NCI-H510A (cell line): ENCODE results near the gene CYP2D6.
"Not testable (repeated sequence)": the region's sequence is repeated elsewhere in the genome, so short reads cannot be mapped to it uniquely, and the experiment has no call there.

Experiments used
- DNase-seq: peaks from one replicate; lab custom pipeline; 2025; lab: John Stamatoyannopoulos, UW

The CYP2D6 gene

DNA sequence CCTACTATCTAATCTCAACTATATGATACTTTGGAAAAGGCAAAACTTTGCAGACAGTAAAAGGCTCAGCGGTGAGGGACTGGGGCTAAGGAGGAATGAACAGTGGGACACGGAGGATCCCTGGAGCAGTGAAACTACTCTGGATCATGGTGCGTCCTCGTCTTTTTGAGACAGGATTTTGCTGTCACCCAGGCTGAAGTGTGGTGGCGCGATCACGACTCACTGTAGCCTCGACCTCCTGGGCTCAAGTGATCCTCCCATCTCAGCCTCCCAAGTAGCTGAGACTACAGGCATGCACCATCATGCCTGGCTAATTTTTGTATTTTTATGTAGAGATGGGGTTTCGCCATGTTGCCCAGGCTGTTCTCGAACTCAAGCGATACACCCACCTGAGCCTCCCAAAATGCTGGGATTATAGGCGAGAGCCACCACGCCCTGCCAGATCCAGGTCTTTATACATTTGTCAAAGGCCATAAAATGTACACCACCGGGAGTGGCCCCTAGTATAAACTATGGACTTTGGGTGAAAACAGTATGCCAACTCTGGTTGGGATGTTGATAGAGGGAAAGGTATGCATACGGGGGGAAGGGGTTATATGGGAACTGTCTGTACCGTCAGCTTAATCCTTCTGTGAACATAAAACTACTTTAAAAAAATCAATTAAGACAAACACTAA, 28.0 kb upstream of the CYP2D6 start:
- no peak for DNase-seq

DNA sequence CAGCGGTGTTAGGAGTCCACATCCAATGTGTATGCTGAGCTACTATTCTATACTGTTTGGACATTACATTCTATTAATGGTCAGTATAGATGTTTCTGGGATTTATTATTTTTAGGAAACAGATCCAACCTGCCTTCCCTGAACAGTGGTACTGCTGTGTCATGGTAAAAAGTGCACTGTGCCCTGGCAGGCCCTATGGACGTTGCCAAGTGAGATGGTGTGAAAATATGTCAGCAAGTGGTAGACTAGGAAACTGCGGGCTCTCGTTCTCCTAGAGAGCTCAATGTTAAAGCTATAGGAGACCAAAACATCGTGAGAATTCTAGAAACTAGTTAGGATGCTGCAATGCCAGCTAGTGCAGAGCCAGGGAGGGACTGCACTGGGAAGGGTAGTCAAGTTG, 26.0 kb upstream of the CYP2D6 start:
- DNase-seq, result no peak

DNA sequence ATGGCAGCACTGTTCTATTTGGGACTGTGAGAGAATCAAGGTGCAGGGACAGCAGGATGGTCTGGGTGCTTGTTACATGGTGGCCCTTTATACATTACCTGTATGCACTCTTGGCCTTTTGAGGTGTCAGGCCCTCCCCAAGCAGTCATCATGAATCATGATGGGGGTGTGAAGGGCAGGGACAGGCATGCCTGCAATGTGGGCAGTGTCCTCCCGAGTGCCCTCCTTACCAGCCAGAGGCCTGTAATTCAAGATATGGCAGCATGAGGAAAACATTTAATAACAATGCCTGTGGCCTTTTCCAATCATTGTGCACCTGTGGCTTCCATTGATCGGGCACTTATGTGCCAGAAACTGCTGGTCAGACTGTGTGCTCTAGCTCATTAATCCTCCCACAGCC, 25.5 kb upstream of the CYP2D6 start:
- no peak for DNase-seq

DNA sequence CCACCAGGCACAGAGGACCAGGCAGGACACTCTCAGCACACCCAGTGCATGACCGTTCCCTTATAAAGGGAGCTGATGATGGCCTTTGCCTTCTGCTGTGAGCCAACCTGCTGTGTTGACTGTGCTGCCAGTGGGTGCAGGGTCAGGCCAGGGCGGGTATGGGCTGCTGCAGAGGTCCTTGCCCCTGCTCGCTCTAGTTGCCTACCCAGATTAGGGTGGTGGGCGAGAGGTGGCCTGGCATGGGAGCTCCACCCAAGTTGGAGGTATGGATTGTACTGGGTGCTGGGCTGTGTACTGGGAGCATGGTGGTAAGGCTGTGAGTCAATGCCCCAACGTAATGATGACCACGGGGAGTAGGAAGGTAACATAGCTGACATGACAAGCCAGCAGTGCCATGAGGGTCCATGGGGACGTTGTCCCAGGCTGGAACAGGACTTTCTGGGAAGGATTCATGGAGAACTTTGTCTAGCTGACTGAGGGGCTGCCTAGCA, 24.5 kb upstream of the CYP2D6 start:
- DNase-seq, result no peak

DNA sequence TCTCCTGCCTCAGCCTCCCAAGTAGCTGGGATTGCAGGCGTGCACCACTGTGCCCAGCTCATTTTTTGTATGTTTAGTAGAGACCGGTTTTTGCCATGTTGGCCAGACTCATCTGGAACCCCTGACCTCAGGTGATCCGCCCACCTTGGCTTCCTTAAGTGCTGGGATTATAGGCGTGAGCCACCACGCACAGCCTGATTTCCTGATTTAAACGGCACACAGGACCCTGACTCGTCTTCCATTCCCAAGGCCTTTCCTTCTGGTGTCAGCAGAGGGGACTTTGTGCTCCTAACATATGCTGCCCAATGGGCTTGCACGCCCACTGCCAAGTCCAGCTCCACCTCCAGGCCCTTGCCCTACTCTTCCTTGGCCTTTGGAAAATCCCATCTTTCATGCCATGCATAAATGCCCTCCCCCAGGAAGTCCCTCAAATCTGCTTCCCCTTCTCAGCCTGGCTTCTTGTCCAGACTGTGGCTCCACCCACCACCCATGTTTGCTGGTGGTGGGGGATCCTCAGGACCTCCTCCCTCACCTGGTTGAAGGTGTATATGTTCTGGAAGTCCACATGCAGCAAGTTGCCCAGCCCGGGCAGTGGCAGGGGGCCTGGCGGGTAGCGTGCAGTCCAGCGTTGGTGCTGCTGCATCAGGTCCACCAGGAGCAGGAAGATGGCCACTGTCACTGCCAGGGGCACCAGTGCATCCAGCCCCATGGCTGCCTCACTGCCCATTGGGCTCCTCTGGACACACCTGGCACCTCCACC, 23.9 kb upstream of the CYP2D6 start:
- DNase-seq, result no peak

DNA sequence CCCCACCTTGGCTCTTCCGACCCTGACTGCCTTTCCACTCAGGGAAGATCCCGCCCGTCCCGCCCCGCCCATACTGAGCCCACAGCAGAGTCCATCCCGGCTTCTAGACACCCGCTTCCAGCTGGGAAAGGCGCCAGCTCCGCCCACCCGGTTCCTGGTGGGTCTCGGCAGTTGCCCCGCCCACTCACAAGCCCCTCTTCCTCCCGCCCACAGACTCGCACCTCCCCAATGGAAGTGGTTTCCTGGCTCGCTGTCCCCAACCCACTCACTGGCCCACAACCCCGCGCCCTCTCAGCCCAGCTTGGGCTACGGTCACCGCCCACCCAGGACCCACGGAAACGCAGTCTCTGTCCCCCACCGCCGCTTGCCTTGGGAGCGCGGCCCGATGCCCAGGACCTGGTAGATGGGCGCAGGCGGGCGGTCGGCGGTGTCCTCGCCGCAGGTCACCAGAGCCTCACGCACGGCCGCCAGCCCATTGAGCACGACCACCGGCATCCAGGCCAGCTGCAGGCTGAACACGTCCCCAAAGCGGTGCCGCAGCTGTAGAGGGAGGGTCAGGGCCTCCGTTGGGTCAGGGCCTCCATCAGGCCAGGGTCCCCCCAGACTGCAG, 22.2 kb upstream of the CYP2D6 start:
- no peak for DNase-seq

DNA sequence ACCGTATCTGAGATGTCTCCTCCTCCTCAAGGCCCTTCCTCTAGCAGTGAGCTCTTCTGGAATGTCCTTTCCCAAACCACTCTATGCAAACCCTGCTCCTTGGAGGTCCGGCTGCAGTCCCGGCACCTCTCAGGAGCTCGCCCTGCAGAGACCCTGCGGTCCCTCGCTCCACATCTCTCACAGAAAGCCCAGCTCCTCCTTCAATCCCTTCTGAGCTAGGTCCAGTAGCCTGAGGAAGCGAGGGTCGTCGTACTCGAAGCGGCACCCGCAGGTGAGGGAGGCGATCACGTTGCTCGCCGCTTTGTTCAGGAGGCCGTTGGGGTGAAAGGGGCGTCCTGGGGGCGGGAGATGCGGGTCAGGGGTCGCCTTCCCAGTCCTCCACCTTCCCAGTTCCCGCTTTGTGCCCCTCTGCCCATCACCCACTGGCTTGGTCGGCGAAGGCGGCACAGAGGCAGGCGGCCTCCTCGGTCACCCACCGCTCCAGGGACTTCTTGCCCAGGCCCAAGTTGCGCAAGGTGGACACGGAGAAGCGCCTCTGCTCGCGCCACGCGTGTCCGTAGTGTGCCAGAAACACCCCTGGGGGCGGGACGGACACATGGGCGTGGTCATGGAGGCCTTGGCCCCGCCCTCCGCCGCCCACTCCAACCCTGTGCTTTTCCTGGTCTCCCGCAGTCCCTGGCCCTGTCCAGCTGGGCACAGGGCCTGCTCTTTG, 21.5 kb upstream of the CYP2D6 start:
- DNase-seq, result no peak

DNA sequence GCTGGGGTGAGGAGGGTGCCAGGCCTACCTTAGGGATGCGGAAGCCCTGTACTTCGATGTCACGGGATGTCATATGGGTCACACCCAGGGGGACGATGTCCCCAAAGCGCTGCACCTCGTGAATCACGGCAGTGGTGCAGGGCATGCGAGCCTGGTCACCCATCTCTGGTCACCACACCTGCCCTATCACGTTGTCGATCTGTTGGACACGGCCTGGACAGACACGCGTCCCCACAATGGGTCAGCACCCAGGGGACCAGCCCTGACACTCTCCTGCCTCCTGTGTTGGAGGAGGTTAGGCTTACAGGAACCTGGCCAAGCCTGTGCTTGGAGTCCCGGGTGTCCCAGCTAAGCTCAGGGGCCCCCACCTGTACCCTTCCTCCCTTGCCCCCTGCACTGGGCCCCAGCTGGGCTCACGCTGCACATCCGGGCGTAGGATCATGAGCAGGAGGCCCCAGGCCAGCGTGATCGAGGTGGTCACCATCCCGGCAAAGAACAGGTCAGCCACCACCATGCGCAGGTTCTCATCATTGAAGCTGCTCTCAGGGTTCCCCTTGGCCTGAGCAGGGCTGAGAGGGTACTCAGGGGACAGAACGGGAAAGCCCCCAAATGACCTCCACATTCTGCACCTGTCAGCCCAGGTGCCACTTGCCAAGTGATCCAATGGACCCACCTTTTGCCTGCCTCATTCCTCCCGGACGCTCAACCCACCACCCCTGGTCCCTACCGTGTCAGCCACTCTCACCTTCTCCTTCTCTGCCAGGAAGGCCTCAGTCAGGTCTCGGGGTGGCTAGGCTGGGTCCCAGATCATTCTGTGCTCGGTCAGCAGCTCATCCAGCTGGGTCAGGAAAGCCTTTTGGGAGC, 20.3 kb upstream of the CYP2D6 start:
- DNase-seq, result no peak

DNA sequence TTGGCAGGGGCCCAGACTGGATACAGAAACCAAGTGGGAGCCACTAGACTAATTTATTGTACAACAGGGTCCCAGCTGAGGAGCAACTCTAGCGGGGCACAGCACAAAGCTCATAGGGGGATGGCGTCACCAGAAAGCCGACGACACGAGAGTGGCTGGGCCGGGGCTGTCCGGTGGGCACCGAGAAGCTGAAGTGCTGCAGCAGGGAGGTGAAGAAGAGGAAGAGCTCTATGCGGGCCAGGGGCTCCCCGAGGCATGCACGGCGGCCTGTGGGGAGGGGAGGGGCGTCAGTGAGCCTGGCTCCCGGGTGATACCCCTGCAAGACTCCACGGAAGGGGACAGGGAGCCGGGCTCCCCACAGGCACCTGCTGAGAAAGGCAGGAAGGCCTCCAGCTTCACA, 19.2 kb upstream of the CYP2D6 start:
- not testable (repeated sequence) for DNase-seq

DNA sequence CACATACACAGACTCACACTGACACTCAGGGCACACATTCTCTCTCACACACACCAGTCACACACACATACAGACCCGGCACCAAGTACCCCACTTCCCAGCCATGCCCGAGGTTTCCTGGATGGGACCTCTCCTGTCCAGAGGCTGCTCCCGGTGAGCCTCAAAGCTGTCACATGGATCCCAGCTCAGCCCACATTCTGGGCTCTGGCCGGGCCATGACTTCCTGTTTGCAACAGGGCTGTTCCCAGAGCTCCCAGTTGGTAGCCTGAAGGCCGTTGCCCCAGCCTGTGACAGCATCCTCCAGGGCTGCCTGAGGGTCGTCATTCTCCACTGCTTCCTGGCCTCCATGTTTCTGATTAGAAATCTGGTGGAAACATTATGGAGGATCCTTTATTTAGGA, 14.6 kb upstream of the CYP2D6 start:
- no peak for DNase-seq

DNA sequence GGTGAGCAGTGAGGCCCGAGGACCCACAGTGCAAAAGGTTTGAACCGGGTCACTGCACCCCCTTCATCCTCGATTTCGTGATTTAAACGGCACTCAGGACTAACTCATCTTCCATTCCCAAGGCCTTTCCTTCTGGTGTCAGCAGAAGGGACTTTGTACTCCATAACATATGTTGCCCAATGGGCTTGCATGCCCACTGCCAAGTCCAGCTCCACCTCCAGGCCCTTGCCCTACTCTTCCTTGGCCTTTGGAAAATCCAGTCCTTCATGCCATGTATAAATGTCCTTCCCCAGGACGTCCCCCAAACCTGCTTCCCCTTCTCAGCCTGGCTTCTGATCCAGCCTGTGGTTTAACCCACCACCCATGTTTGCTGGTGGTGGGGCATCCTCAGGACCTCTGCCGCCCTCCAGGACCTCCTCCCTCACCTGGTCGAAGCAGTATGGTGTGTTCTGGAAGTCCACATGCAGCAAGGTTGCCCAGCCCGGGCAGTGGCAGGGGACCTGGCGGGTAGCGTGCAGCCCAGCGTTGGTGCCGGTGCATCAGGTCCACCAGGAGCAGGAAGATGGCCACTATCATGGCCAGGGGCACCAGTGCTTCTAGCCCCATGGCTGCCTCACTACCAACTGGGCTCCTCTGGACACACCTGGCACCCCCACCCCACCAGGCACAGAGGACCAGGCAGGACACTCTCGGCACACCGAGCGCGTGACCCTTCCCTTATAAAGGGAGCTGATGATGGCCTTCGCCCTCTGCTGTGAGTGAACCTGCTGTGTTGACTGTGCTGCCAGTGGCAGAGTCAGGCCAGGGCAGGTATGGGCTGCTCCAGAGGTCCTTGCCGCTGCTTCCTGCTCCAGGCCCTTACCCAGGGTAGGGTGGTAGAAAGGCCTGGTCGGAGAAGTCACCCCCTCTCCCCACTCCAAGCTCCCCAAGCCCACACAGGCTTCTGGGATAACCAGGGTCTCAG, 13.5 kb upstream of the CYP2D6 start:
- not testable (repeated sequence) for DNase-seq

DNA sequence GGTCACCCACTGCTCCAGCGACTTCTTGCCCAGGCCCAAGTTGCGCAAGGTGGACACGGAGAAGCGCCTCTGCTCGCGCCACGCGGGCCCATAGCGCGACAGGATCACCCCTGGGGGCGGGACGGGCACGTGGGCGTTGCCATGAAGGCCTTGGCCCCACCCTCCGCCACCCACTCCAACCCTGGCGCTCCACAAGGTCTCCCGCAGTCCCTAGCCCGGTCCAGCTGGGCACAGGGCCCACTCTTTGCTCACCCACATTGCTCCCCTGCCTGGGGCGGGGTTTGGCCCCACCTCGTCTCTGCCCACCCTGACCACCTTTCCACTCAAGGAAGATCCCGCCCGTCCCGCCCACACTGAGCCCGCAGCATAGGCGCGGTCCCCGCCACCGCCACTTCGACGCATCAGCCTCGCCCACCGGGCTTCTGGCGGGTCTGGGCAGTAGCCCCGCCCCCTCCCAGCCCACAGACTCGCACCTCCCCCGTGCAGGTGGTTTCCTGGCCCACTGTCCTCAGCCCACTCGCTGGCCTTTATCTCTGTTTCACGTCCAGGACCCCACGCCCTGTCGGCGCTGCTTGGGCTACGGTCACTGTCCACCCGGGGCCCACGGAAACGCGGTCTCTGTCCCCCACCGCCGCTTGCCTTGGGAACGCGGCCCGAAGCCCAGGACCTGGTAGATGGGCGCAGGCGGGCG, 12.3 kb upstream of the CYP2D6 start:
- DNase-seq, result no peak

DNA sequence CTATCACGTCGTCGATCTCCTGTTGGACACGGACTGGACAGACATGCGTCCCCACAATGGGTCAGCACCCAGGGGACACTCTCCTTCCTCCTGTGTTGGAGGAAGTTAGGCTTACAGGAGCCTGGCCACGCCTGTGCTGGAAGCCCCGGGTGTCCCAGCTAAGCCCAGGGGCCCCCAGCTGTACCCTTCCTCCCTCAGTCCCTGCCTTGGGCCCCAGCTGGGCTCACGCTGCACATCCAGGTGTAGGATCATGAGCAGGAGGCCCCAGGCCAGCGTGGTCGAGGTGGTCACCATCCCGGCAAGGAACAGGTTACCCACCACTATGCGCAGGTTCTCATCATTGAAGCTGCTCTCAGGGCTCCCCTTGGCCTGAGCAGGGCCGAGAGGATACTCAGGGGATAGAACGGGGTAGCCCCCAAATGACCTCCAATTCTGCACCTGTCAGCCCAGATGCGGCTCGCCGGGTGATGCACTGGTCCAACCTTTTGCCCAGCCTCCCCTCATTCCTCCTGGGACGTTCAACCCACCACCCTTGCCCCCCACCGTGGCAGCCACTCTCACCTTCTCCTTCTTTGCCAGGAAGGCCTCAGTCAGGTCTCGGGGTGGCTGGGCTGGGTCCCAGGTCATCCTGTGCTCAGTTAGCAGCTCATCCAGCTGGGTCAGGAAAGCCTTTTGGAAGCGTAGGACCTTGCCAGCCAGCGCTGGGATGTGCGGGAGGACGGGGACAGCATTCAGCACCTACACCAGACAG, 10.9 kb upstream of the CYP2D6 start:
- not testable (repeated sequence) for DNase-seq

DNA sequence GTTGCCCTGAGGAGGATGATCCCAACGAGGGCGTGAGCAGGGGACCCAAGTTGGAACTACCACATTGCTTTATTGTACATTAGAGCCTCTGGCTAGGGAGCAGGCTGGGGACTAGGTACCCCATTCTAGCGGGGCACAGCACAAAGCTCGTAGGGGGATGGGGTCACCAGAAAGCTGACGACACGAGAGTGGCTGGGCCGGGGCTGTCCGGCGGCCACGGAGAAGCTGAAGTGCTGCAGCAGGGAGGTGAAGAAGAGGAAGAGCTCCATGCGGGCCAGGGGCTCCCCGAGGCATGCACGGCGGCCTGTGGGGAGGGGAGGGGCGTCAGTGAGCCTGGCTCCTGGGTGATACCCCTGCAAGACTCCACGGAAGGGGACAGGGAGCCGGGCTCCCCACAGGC, 9.5 kb upstream of the CYP2D6 start:
- not testable (repeated sequence) for DNase-seq

DNA sequence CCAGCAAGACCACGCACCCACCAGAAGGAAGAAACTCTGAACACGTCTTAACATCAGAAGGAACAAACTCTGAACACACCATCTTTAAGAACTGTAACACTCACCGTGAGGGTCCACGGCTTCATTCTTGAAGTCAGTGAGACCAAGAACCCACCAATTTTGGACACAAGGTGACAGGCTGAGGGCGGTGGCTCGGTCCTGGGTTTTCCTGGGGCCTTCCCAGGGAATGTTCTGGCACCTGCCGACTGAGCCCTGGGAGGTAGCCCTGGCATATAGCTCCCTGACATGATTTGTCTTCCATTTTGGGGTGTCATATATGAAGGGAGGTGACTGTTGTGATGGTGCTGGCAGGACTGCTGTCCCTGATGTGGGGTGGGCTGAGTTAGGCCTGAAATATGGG, 8.9 kb upstream of the CYP2D6 start:
- DNase-seq, result not testable (repeated sequence)

DNA sequence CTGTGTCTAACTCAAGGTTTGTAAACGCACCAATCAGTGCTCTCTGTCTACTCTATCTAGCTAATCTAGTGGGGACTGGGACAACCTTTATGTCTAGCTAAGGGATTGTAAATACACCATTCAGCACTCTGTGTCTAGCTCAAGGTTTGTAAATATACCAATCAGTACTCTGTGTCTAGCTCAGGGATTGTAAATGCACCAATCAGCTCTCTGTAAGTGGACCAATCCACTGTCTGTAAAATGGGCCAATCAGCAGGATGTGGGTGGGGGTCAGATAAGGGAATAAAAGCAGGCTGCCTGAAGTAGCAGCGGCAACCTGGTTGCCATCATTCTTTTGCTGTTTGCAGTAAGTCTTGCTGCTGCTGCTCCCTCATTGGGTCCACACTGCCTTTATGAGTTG, 8.4 kb upstream of the CYP2D6 start:
- DNase-seq, result no peak

DNA sequence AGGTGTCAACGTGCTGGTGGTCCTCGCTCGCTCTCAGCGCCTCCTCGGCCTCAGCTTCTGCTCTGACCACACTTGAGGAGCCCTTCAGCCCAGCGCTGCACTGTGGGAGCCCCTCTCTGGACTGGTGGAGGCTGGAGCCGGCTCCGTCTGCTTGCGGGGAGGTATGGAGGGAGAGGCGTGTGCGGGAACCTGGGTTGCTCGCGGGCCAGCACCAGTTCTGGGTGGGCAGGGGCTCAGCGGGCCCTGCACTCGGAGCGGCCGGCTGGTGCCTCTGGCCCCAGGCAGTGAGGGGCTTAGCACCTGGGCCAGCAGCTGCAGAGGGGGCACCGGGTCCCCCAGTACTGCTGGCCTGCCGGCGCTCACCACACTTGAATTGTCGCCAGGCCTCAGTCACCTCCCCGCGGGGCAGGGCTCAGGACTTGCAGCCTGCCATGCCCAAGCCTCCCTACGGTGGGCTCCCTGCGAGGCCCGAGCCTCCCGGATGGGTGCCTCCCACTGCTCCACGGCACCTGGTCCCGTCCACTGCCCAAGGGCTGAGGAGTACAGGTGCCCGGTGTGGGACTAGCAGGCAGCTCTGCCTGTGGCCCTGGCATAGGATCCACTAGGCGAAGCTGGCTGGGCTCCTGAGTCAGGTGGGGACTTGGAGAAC, 7.6 kb upstream of the CYP2D6 start:
- DNase-seq, result no peak

DNA sequence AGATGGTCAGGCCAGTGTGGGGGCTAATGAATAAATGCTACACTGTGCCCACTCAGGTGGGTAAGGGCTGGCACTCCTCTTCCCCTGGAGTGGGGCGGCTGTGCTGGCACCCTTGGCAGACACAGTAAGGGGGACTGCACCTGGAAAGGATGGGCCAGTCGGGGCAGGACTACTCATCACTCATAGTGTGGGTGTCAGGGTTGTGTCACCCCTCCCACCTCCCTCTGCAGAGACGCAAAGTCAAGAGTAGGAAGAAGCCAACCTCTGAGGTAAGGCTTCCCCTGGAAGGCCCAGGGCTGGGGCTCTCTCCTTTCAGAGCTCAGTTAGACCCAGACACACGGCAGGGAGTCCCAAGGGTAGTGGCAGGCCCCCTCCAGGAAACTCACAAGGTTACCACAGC, 5.1 kb upstream of the CYP2D6 start:
- not testable (repeated sequence) for DNase-seq
